ENCODE data around the gene SMIM45.

SMIM45 gene

DNA sequence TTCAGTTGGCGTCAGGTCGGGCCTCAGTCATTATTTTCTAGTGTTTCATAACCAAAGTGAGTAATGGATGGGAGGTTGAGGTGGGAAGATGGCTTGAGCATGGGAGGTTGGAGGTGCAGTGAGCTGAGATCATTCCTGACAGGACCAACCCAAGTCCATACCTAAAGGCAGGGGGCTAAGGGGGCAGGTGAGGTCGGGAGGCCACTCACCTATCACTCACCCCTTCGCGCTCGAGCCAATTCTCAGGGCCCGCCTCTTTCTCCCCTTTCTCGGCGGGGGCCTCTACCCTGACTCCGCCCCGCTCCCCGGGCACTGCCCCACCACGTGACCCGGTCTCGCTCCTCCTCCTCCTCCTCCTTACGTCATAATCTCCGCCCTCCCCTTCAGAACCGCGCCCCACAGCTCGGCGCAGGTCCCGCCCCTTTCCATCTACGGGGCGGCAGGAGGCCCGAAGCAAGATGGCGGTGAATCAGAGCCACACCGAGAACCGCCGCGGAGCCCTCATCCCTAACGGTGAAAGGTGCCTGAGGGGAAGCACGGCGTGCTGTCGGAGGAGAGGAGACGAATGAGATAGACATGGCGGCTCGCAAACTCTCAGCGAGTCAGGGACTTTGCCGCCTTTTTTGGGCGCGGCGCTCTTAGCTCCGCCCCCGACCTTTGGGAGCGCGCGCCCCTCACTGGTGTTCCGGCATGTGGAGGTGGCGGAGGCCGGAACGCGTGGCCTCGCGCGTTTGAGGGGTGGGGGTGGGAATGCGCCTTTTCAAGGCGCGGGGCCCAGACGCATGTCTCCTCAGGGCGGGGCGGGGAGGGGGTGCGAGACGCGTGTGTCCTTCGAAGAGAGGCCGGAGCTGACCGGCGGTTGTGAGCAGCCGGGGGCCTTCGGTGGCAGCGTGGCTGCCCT lies 46.7 kb downstream of the SMIM45 start, which contains the start of gene WBP2NL:
Gene WBP2NL (plus strand): TSS at position 428 of the 901 bp plus-strand sequence. CDS start 31 bp downstream, at position 459.
- peak; percentile 79 to 85 (median 81) for DNase-seq (ENCODE audit: low read depth in 3 of 3, low spot score in 1 of 3)

DNA sequence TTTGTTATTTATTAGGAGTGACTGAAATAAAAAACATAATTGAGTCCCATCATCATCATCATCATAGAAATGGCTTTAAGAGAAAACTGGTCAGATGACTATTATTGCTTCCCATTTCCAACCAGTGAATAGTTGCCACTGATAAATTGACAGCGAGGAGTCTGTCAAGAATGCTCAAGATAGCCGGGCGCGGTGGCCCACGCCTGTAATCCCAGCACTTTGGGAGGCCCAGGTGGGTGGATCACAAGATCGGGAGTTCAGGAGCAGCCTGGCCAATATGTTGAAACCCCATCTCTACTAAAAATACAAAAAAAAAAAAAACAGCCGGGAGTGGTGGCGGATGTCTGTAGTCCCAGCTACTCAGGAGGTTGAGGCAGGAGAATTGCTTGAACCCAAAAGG lies 48.5 kb downstream of the SMIM45 start:
- DNase-seq (ENCODE audit: low read depth in 3 of 3, low spot score in 1 of 3), result no peak

DNA sequence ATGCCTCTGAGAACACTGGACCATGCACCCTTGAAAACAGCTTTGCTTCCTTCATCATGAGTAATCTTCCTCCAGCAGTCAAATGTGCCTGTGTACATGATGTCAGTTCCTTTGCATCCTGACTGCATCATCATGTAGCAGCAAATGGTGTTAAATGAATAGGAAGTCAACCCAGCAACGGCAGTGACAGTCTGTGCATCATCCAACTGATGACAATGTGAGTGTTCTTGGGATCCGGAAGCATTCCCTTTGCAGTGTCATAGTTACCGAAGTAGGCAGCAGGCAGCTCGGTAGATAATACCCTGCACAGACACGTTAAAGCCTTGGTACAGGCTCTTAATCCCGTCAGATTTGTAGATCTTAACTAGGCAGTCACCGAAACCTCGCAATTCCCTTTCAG lies 49.2 kb downstream of the SMIM45 start:
- DNase-seq (ENCODE audit: low read depth in 3 of 3, low spot score in 1 of 3), result no peak

DNA sequence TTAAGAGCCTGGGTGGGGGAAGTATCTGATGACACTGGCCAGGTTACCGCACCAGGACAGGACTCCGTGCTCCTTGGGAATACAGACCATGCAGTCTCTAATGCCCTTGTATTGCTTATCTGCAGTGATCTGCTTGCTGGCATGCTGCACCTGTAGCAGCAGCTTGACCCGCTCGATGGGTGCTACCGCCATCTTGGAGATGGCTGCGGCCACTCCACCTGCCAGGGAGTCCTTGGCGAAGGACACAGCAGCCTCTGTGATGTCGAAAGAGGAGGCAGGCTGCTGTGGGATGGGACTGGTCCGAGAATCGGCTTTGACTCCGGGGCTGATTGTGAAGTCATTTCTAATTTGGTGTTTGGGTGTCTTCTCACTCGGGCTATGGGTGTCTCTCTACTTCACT lies 49.8 kb downstream of the SMIM45 start:
- no peak for DNase-seq (ENCODE audit: low read depth in 3 of 3, low spot score in 1 of 3)

DNA sequence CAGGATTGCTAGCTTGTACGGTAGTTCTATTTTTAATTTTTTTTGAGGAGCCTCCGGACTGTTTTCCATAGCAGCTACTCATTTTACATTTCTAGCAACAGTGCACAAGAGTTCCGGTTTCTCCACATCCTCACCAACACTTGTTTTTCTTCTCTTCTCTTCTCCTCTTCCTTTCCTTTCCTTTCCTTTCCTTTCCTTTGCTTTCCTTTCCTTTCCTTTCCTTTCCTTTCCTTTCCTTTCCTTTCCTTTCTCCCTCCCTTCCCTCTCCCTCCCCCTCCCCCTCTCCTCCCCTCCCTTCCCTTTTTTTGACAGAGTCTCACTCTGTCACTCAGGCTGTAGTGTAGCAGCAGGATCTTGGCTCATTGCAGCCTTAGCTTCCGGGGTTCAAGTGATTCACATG lies 56.0 kb downstream of the SMIM45 start:
- DNase-seq (ENCODE audit: low read depth in 3 of 3, low spot score in 1 of 3), result no peak

All from stimulated activated CD4-positive, alpha-beta T cell treated with anti-CD3 and anti-CD28 coated beads, TNF-alpha, amount 100 ng/mL, for 1 hour (primary cell).